ENCODE measurements around the gene IL25.
"Not testable (repeated sequence)": the region's sequence is repeated elsewhere in the genome, so short reads cannot be mapped to it uniquely, and the experiment has no call there.

DNA sequence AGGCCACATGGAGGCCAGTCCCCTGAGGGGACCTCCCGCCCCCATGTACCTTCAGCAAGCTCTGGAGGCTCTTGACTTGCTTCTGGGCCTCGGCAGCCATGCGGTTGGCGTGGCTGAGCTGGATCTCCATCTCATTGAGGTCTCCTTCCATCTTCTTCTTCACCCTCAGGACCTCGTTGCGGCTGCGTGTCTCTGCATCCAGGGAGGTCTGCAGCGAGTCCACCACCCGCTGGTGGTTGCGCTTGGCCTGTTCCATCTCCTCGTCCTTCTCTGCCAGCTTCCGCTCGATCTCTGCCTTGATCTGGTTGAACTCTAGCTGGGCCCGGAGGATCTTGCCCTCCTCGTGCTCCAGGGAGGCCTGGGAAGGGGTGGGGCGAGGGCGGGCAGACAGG lies 13.7 kb downstream of the IL25 start:
- TF ChIP-seq POLR2A (IDR thresholded peaks at IDR 0.05) = not testable (repeated sequence)
- TF ChIP-seq, protein P1, sequence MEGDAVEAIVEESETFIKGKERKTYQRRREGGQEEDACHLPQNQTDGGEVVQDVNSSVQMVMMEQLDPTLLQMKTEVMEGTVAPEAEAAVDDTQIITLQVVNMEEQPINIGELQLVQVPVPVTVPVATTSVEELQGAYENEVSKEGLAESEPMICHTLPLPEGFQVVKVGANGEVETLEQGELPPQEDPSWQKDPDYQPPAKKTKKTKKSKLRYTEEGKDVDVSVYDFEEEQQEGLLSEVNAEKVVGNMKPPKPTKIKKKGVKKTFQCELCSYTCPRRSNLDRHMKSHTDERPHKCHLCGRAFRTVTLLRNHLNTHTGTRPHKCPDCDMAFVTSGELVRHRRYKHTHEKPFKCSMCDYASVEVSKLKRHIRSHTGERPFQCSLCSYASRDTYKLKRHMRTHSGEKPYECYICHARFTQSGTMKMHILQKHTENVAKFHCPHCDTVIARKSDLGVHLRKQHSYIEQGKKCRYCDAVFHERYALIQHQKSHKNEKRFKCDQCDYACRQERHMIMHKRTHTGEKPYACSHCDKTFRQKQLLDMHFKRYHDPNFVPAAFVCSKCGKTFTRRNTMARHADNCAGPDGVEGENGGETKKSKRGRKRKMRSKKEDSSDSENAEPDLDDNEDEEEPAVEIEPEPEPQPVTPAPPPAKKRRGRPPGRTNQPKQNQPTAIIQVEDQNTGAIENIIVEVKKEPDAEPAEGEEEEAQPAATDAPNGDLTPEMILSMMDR (IDR thresholded peaks at IDR 0.05) = not testable (repeated sequence)
